Duodenal mucosa (tissue), 2 donors: ENCODE results near the gene HHATL.

ENCODE experiments used
- H3K27ac ChIP-seq: one replicate; pipeline ENCODE4 v1.7.0; 2013; ENCODE audit warnings: low read depth, low read length
- H3K27me3 ChIP-seq, 2 donors: one replicate each; pipeline ENCODE4 v1.7.0; 2013; ENCODE audit warnings: low read length in 2 of 2, control low read depth in 1 of 2; ENCODE audit not compliant: insufficient read depth in 2 of 2, control insufficient read depth in 1 of 2
- H3K36me3 ChIP-seq, 2 donors: one replicate each; pipeline ENCODE4 v1.7.0; 2013; ENCODE audit warnings: low read length in 2 of 2, control low read depth in 1 of 2; ENCODE audit not compliant: insufficient read depth in 2 of 2, control insufficient read depth in 1 of 2
- H3K4me1 ChIP-seq, 2 donors: one replicate each; pipeline ENCODE4 v1.7.0; 2013; ENCODE audit warnings: low read length in 2 of 2, control low read depth in 1 of 2; ENCODE audit not compliant: insufficient read depth in 2 of 2, control insufficient read depth in 1 of 2
- H3K4me3 ChIP-seq, 2 donors: one replicate each; pipeline ENCODE4 v1.7.0; 2013; ENCODE audit warnings: low read length in 2 of 2, low read depth in 1 of 2
- H3K9ac ChIP-seq, 2 donors: one replicate each; pipeline ENCODE4 v1.7.0; 2013; ENCODE audit warnings: low read length in 2 of 2, low read depth in 1 of 2
- H3K9me3 ChIP-seq, 2 donors: one replicate each; pipeline ENCODE4 v1.7.0; 2013; ENCODE audit warnings: low read length in 2 of 2, control low read depth in 1 of 2; ENCODE audit not compliant: control insufficient read depth in 1 of 2

The HHATL gene

GRCh38 chr3:42663581-42664437, 38.8 kb downstream of the HHATL start:
- Histone ChIP-seq H3K4me1 (peaks cover 0 to 7% of the 10 kb centered on the region in 2 donors), H3K36me3 (no peaks in the 10 kb centered on the region), H3K9ac (no peak overlapping the region), H3K27me3 (no peaks in the 10 kb centered on the region), H3K27ac (no peak overlapping the region), H3K9me3 (no peaks in the 10 kb centered on the region), H3K4me3 (no peak overlapping the region)

- H3K4me1 ChIP-seq = peaks cover 0 to 7% of the 10 kb centered on the region in 2 donors
- H3K36me3 ChIP-seq = no peaks in the 10 kb centered on the region
- H3K9ac ChIP-seq = no peak overlapping the region
- H3K27ac ChIP-seq = no peak overlapping the region
- H3K27me3 ChIP-seq = no peaks in the 10 kb centered on the region
- no peak overlapping the region for H3K4me3 ChIP-seq
- no peaks in the 10 kb centered on the region for H3K9me3 ChIP-seq
These were observed 39.6 kb downstream of the HHATL start for GRCh38 chr3:42662813-42663535.

GRCh38 chr3:42662037-42662812, 40.4 kb downstream of the HHATL start:
- peaks cover 0 to under 1% of the 10 kb centered on the region in 2 donors for H3K4me1 ChIP-seq
- H3K9me3 ChIP-seq = no peaks in the 10 kb centered on the region
- no peaks in the 10 kb centered on the region for H3K27me3 ChIP-seq
- no peaks in the 10 kb centered on the region for H3K36me3 ChIP-seq
- no peak overlapping the region for H3K9ac ChIP-seq
- H3K27ac ChIP-seq = no peak overlapping the region
- no peak overlapping the region for H3K4me3 ChIP-seq

DNA sequence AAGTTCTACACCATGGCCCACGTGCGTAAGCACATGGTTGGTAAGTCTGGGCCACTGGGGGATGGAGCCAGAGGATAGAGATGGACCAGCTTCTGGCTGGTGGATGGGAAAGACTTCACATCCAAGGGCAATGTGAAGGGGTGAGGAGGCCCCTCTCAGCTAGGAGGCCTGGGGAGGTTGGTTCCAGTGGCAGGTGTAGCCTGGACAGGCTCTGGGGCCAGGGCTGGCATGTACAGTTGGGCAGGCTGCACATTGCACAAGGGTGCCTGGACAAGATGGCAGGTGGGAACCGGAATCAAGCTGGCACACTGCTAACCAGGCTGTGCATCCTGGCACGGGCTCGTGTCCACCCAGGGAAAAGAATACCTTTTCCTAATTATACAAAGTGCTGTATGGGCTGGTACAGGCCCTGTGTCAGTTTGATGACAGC, 41.0 kb downstream of the HHATL start:
- H3K9me3 ChIP-seq = no peaks in the 10 kb centered on the region
- no peak overlapping the region for H3K4me3 ChIP-seq
- H3K27me3 ChIP-seq = no peaks in the 10 kb centered on the region
- no peak overlapping the region for H3K9ac ChIP-seq
- no peaks in the 10 kb centered on the region for H3K36me3 ChIP-seq
- no peaks in the 10 kb centered on the region for H3K4me1 ChIP-seq
- H3K27ac ChIP-seq = no peak overlapping the region

GRCh38 chr3:42660898-42661297, 41.7 kb downstream of the HHATL start:
- Histone ChIP-seq H3K36me3 (no peaks in the 10 kb centered on the region), H3K9me3 (no peaks in the 10 kb centered on the region), H3K4me3 (no peak overlapping the region), H3K4me1 (no peaks in the 10 kb centered on the region), H3K27me3 (no peaks in the 10 kb centered on the region), H3K27ac (no peak overlapping the region), H3K9ac (no peak overlapping the region)

DNA sequence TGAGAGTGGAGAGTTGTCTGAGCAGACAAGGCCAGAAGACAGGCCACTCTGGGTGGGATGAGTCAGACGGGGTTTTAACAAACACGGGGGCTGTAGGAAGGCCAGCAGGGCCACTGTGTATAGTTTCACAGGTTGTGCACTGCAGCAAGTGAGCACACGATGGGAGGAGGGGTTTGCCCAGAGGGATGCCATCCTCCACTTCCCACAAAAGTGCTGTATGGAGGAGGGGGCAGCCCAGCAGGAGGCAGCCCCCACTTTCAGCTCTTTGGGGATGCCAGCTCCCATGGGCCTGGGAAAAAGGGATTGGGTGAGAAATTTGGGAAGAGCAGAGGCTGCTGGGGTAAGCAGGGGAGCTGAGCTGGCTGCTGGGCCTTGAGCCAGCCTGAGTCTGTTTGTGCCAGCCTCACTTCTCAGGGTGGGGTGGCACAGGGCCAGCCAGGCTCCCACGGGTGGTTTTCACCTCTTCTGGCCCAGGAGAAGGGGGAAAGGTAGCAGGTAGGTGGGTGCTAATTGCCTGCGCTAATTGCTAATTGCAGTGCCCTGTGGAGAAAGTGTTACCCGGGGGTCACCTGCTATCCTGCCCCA, 42.4 kb downstream of the HHATL start:
- Histone ChIP-seq H3K27ac (no peak overlapping the region), H3K27me3 (no peaks in the 10 kb centered on the region), H3K4me3 (no peak overlapping the region), H3K9me3 (no peaks in the 10 kb centered on the region), H3K9ac (no peak overlapping the region), H3K36me3 (no peaks in the 10 kb centered on the region), H3K4me1 (peaks cover 0 to 4% of the 10 kb centered on the region in 2 donors)

DNA sequence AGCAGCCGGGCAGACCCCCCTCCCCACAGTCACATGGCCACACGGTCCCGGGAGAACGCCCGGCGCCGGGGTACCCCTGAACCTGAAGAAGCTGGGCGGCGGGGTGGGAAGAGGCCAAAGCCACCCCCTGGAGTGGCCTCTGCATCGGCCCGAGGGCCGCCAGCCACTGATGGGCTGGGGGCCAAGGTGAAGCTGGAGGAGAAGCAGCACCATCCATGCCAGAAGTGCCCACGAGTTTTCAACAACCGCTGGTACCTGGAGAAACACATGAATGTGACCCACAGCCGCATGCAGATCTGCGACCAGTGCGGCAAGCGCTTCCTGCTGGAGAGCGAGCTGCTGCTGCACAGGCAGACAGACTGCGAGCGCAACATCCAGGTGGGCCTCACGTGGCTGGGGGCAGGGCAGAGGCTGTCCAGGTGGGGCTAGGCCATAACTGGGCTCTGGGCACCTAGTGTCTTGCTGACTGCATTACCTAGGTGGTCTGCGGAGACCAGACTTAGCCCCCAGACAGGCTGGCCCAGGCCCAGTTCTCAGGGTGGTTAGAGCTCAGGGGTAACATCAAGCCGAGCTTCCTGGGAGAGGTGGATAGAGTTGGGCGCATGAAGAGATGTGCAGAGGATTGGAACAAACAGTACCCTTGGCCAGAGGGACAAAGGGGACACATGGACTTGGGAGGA, 43.0 kb downstream of the HHATL start:
- no peak overlapping the region for H3K9ac ChIP-seq
- H3K27me3 ChIP-seq = no peaks in the 10 kb centered on the region
- H3K4me3 ChIP-seq = no peak overlapping the region
- H3K4me1 ChIP-seq = peaks cover 0 to 4% of the 10 kb centered on the region in 2 donors
- no peaks in the 10 kb centered on the region for H3K36me3 ChIP-seq
- no peak overlapping the region for H3K27ac ChIP-seq
- H3K9me3 ChIP-seq = no peaks in the 10 kb centered on the region

DNA sequence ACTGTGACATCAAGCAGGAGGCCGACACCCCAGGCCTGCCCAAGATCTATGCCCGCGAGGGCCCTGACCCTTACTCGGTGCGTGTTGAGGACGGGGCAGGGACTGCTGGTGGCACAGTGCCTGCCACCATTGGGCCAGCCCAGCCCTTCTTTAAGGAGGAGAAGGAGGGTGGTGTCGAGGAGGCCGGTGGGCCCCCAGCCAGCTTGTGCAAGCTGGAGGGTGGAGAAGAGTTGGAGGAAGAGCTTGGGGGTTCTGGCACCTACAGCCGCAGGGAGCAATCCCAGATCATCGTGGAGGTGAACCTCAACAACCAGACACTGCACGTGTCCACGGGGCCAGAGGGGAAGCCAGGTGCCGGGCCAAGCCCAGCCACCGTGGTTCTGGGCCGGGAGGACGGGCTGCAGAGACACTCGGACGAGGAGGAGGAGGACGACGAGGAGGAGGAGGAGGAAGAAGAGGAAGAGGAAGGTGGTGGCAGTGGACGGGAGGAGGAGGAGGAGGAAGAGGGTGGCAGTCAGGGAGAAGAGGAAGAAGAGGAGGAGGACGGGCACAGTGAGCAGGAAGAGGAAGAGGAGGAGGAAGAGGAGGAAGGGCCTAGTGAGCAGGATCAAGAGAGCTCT, 43.7 kb downstream of the HHATL start:
- Histone ChIP-seq H3K9ac (no peak overlapping the region), H3K4me3 (no peak overlapping the region), H3K9me3 (no peaks in the 10 kb centered on the region), H3K36me3 (no peaks in the 10 kb centered on the region), H3K4me1 (peaks cover under 1 to 4% of the 10 kb centered on the region in 2 donors), H3K27ac (no peak overlapping the region), H3K27me3 (no peaks in the 10 kb centered on the region)

DNA sequence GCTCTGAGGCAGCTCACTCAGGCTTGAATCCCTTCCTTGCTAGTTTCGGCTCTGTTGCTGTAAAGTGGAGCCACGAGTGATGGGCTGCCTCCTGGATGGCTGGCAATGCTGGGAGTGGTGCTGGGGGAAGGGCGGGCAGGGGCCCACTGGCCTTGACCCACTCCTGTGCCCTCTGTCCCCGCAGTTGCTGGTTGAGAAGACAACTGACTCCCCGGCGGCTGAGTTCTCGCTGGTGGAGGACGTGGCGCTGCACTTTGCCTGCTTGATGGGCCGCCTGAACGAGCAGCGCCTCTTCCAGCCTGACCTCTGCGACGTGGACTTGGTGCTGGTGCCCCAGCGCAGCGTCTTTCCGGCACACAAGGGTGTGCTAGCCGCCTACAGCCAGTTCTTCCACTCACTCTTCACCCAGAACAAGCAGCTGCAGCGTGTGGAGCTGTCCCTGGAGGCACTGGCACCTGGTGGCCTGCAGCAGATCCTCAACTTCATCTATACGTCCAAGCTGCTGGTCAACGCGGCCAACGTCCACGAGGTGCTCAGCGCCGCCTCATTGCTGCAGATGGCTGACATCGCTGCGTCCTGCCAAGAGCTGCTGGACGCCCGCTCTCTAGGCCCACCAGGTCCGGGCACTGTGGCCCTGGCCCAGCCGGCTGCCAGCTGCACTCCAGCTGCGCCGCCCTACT, 44.4 kb downstream of the HHATL start:
- Histone ChIP-seq H3K9ac (no peak overlapping the region), H3K4me3 (no peak overlapping the region), H3K27ac (no peak overlapping the region), H3K4me1 (peaks cover 7 to 11% of the 10 kb centered on the region in 2 donors), H3K36me3 (no peaks in the 10 kb centered on the region), H3K9me3 (no peaks in the 10 kb centered on the region), H3K27me3 (no peaks in the 10 kb centered on the region)
